Spleen (tissue), 11 donors: Measurements from ENCODE around the gene LAMC1. TPM values are rescaled to one million over a fixed set of nuclear protein-coding genes. Genes with fewer than 3 reads are reported as not detected.

Source experiments
- DNase-seq: peaks from one replicate; pipeline ENCODE4 v3.0.0-alpha.2; 2020
- H3K27ac ChIP-seq, 8 donors: fragments of 200-600 bp; sonication (generic) in 7 of 8; 1 replicate in 4 of 8; 2 replicates in 4 of 8; pipeline versions ENCODE4 v1.5.0 to v1.8.0; 2016 to 2021; ENCODE audit warnings: inconsistent platforms in 4 of 8, mild to moderate bottlenecking in 4 of 8, moderate library complexity in 1 of 8
- H3K27me3 ChIP-seq, 7 donors: fragments of 200-600 bp; sonication (generic) in 6 of 7; replicated peaks in 1 of 7; 1 replicate in 4 of 7; 2 replicates in 3 of 7; pipeline versions ENCODE4 v1.5.0 to v1.8.0; 2016 to 2021; ENCODE audit warnings: inconsistent platforms in 3 of 7, mild to moderate bottlenecking in 1 of 7
- H3K36me3 ChIP-seq, 6 donors: fragments of 200-600 bp; sonication (generic) in 5 of 6; 1 replicate in 4 of 6; 2 replicates in 2 of 6; pipeline versions ENCODE4 v1.5.0 to v1.8.0; 2016 to 2021; ENCODE audit warnings: inconsistent platforms in 2 of 6
- H3K4me1 ChIP-seq, 6 donors: fragments of 200-600 bp; sonication (generic) in 5 of 6; 1 replicate in 3 of 6; 2 replicates in 3 of 6; pipeline versions ENCODE4 v1.5.0 to v1.8.0; 2016 to 2021; ENCODE audit warnings: inconsistent platforms in 3 of 6
- H3K4me3 ChIP-seq, 8 donors: fragments of 200-600 bp; sonication (generic) in 7 of 8; 1 replicate in 4 of 8; 2 replicates in 4 of 8; pipeline versions ENCODE4 v1.5.0 to v1.8.0; 2016 to 2021; ENCODE audit warnings: inconsistent platforms in 4 of 8, mild to moderate bottlenecking in 4 of 8, moderate library complexity in 2 of 8
- H3K9me3 ChIP-seq, 8 donors: fragments of 200-600 bp; sonication (generic) in 7 of 8; 1 replicate in 4 of 8; 2 replicates in 4 of 8; pipeline versions ENCODE4 v1.5.0 to v1.8.0; 2016 to 2021; ENCODE audit warnings: inconsistent platforms in 4 of 8
- CTCF ChIP-seq, 11 experiments: fragments of 200-600 bp in 7 of 11; fragments of 450-650 bp in 4 of 11; sonication (generic) in 4 of 11; IDR thresholded peaks in 8 of 11; conservative IDR thresholded peaks in 3 of 11; 1 replicate in 7 of 11; 2 replicates in 4 of 11; pipeline versions ENCODE4 v1.4.0 to v1.8.0; 2016 to 2021; ENCODE audit warnings: antibody characterized with exemption in 11 of 11, inconsistent platforms in 4 of 11, mild to moderate bottlenecking in 1 of 11
- POLR2A ChIP-seq, 3 donors: fragments of 450-650 bp; IDR thresholded peaks; one replicate each; pipeline ENCODE4 v1.5.1; 2017; ENCODE audit warnings: antibody characterized with exemption in 3 of 3, mild to moderate bottlenecking in 1 of 3
- POLR2AphosphoS5 ChIP-seq, 3 donors: sonication (generic); formaldehyde crosslinking; IDR thresholded peaks; one replicate each; pipeline ENCODE4 v1.5.1; 2017; ENCODE audit warnings: antibody characterized with exemption in 3 of 3
- WGBS, 5 donors: extraction: QIAGEN DNeasy Blood & Tissue Kit in 3 of 5; methylation state at CpG; one replicate each; pipeline versions ENCODE4 v1.1.5 to v1.1.7; 2013 to 2018; 5-methylcytosine and 5-hydroxymethylcytosine counted together
- intact Hi-C: fragments of 100-400 bp; cut with DNase I; formaldehyde crosslinking; loops from one replicate; pipeline ENCODE4 v1.15.0; 2023; ENCODE audit warnings: low total_unique reads
- polyA plus RNA-seq, 3 donors: library from polyadenylated mRNA; stranded (reverse); fragments of 200-250 nt; gene quantifications; one replicate each; pipeline ENCODE4 v1.2.1, GENCODE V29; 2013
- total RNA-seq, 7 donors: library from RNA; depleted of rRNA in 3 of 7; stranded (reverse); fragments of >200 nt in 3 of 7; fragmentation: NEBNext Ultra II Directional in 4 of 7; extraction: Animal tissue kit (Norgen Biotek cat#: 25700) in 4 of 7; gene quantifications; one replicate each; pipeline versions ENCODE4 v1.1.0 to v1.2.1, GENCODE V29; 2016 to 2021
- donor health status: healthy with polysubstance abuse.
- donor health status: DM: no; HTN: no; CAD: no; lungs with moderate emphysema.
- donor health status: DM: no; HTN: no; CAD: no.
- donor health status: Bipolar disorder and iron deficiency.
- donor health status: healthy.
- donor health status: DM: no; HTN: no; CAD: no.
- donor health status: DM: yes; HTN: yes; CAD: no.

LAMC1 gene
- total and polyA plus RNA-seq, 10 donors: 2.7 to 38.5 (median 30.5) TPM

- TF ChIP-seq CTCF (IDR thresholded peaks at IDR 0.05 in 8 of 11, conservative IDR thresholded peaks at IDR 0.05 in 3 of 11) (no peak), POLR2AphosphoS5 (IDR thresholded peaks at IDR 0.05) (no peak), POLR2A (IDR thresholded peaks at IDR 0.05) (no peak)
- no peak overlapping the region for H3K27ac ChIP-seq
- H3K4me3 ChIP-seq: no peak overlapping the region
- H3K27me3 ChIP-seq: peaks cover 0 to 40% (median 10%) of the 10 kb centered on the region in 7 donors
- H3K9me3 ChIP-seq: no peaks in the 10 kb centered on the region
- intact Hi-C loops: no loop called here
- H3K4me1 ChIP-seq: peaks cover 0 to 69% (median 22%) of the 10 kb centered on the region in 6 donors
- H3K36me3 ChIP-seq: no peaks in the 10 kb centered on the region
- WGBS, 5 donors: 69 to 85% (median 79%) methylated on average over 4 of the region's 4 CpGs
- DNase-seq: no peak
These were observed 2.9 kb downstream of the LAMC1 start for GRCh38 chr1:183025782-183026774.

GRCh38 chr1:183027031-183027430 lies 3.8 kb downstream of the LAMC1 start:
- intact Hi-C loops: no loop called here
- Histone ChIP-seq H3K27me3 (peaks cover 0 to 32% (median 10%) of the 10 kb centered on the region in 7 donors), H3K27ac (no peak overlapping the region)

GRCh38 chr1:183027791-183028190 lies 4.6 kb downstream of the LAMC1 start:
- TF ChIP-seq POLR2AphosphoS5 (IDR thresholded peaks at IDR 0.05) (no peak), CTCF (IDR thresholded peaks at IDR 0.05 in 8 of 11, conservative IDR thresholded peaks at IDR 0.05 in 3 of 11) (no peak), POLR2A (IDR thresholded peaks at IDR 0.05) (no peak)
- no peak for DNase-seq
- H3K27me3 ChIP-seq: peaks cover 0 to 24% (median 10%) of the 10 kb centered on the region in 7 donors
- peaks cover 0 to 69% (median 23%) of the 10 kb centered on the region in 6 donors for H3K4me1 ChIP-seq
- no peak overlapping the region for H3K4me3 ChIP-seq
- intact Hi-C loops: no loop called here
- no peaks in the 10 kb centered on the region for H3K36me3 ChIP-seq
- no peak overlapping the region for H3K27ac ChIP-seq
- H3K9me3 ChIP-seq: no peaks in the 10 kb centered on the region

More at GRCh38 chr1:183027031-183027430, 3.8 kb downstream of the LAMC1 start:
- DNase-seq: no peak
- Histone ChIP-seq H3K9me3 (no peaks in the 10 kb centered on the region), H3K4me1 (peaks cover 0 to 70% (median 21%) of the 10 kb centered on the region in 6 donors), H3K4me3 (no peak overlapping the region), H3K36me3 (no peaks in the 10 kb centered on the region)
- TF ChIP-seq POLR2AphosphoS5 (IDR thresholded peaks at IDR 0.05) (no peak), CTCF (IDR thresholded peaks at IDR 0.05 in 8 of 11, conservative IDR thresholded peaks at IDR 0.05 in 3 of 11) (no peak), POLR2A (IDR thresholded peaks at IDR 0.05) (no peak)
- 45 to 75% (median 69%) methylated on average over 3 of the region's 3 CpGs for WGBS, 5 donors

- Histone ChIP-seq H3K27ac (no peak overlapping the region), H3K36me3 (no peaks in the 10 kb centered on the region)
These were observed 6.4 kb downstream of the LAMC1 start for GRCh38 chr1:183029591-183030000.

More at GRCh38 chr1:183029591-183030000, 6.4 kb downstream of the LAMC1 start:
- Histone ChIP-seq H3K4me3 (no peak overlapping the region), H3K9me3 (no peaks in the 10 kb centered on the region), H3K27me3 (peaks cover 0 to 9% (median 0%) of the 10 kb centered on the region in 7 donors), H3K4me1 (peaks cover 0 to 56% (median 13%) of the 10 kb centered on the region in 6 donors)
- TF ChIP-seq CTCF (IDR thresholded peaks at IDR 0.05 in 8 of 11, conservative IDR thresholded peaks at IDR 0.05 in 3 of 11) (no peak), POLR2AphosphoS5 (IDR thresholded peaks at IDR 0.05) (no peak), POLR2A (IDR thresholded peaks at IDR 0.05) (no peak)
- no peak for DNase-seq
- intact Hi-C loops: no loop called here
- WGBS, 5 donors: 71 to 92% (median 78%) methylated on average over 3 of the region's 3 CpGs
